ENCODE results near the gene ARID3C.

GRCh38 chr9:34647084-34647403 lies 18.2 kb upstream of the ARID3C start:
- TF ChIP-seq, protein P1, sequence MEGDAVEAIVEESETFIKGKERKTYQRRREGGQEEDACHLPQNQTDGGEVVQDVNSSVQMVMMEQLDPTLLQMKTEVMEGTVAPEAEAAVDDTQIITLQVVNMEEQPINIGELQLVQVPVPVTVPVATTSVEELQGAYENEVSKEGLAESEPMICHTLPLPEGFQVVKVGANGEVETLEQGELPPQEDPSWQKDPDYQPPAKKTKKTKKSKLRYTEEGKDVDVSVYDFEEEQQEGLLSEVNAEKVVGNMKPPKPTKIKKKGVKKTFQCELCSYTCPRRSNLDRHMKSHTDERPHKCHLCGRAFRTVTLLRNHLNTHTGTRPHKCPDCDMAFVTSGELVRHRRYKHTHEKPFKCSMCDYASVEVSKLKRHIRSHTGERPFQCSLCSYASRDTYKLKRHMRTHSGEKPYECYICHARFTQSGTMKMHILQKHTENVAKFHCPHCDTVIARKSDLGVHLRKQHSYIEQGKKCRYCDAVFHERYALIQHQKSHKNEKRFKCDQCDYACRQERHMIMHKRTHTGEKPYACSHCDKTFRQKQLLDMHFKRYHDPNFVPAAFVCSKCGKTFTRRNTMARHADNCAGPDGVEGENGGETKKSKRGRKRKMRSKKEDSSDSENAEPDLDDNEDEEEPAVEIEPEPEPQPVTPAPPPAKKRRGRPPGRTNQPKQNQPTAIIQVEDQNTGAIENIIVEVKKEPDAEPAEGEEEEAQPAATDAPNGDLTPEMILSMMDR (conservative IDR thresholded peaks at IDR 0.05; ENCODE audit: low read length) = peak; percentile 5; the same call in 1 of the 2 replicates
- TF ChIP-seq EZH2phosphoT487 (IDR thresholded peaks at IDR 0.05; ENCODE audit: borderline replicate concordance, low read depth, low read length) = no peak

Data from OCI-LY7 (cell line).